HG03460 (cell line): ENCODE data around the gene NEURL1B.

Experiments used
- ATAC-seq: cut with Tn5 transposase; IDR thresholded peaks from one replicate; pipeline ENCODE4 v1.9.1; 2021; ENCODE audit not compliant: unreplicated experiment

NEURL1B gene

GRCh38 chr5:172728481-172729241, 87.6 kb downstream of the NEURL1B start:
- no peak for ATAC-seq

DNA sequence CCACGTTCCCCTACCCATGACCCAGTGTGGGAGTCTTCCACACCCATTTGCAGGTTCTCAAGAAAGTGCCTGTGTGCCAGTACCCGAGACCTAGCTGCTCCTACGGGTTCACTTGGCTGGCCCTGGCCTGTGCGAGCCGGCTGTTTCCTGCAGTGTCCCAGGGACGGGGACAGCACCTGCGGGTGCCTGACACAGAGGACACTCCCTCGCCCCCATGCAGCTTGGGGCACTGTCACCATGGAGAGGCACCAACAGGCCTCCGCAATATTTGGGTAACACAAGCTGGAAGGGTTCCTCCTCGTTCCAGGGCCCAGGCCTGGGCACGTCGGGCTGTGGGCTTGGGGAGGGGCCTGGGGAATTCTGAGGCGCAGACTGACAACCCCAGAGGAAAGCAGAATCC, 88.5 kb downstream of the NEURL1B start:
- no peak for ATAC-seq

- no peak for ATAC-seq
Measured at GRCh38 chr5:172730222-172730621, 89.2 kb downstream of the NEURL1B start.

DNA sequence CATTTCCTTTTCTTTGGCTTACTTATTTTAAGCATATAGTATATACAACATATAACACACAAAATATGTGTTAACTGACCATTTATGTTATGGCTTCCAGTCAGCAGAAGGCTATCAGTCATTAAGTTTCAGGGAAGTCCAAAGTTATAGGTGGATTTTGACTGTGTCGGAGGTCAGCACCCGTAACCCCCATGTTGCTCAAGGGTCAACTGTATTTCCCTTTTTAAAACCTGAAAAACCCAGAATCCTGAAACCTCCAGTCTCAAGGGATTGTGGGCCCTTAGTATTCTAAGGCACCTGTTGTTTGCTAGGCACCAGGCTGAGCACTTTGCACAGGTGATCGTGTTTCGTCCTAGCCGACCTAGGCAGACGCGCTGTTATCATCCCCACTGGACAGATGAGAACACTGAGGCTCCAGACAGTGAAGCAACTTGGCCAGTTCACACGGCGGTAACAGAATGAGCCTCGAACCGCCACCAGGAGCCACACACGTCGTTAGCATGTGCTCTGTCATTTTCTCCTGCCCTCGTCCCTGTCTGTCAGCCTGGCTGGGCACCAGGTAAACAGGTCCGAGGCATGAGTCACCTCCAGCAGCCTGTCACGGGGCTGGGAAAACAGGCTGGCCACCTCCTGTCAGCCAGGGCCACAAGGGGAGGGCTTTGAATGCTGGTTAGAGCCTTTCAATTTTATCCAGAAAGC, 90.1 kb downstream of the NEURL1B start:
- no peak for ATAC-seq

GRCh38 chr5:172731680-172732074, 90.6 kb downstream of the NEURL1B start:
- ATAC-seq = no peak

GRCh38 chr5:172732201-172732865, 91.3 kb downstream of the NEURL1B start:
- no peak for ATAC-seq

DNA sequence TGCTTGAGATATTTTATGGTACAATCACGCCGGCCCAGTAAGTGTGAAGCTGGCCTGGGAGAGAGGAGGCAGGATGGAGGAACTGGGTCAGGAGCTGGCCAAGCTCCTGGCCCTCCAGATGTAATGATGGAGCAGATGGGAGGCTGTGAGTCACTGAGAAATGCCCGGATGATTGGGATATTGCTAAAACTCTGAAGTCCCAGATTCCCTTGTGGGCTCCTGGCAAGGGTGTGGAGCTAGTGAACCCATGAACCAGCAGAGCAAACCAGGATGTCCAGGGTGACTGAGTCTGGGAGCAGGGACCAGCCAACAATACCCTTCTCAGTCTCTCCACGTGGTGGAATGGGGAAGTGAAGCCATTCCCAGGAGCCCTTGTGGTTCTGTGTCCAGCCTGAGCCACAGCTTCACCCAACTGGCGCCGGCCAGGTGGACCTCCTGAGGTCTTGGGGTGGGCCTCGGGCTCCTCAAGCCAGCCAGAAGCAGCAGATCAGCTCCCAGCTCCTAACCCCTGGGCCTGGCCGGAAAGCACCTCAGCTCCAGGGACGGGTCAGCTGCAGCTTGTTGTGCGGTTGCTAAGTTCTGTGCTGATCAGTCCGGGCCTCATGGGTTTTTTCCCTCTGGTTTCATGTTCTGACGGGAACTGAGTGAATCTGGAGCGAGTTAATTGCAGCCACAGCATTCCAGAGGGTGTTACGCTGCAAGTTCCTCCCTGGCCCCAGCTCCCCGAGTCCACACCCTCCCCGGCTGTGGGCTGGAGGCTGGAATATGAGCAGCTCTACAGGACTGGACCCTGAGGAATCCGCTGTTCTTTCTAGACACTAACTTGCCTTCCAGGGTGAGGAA, 92.3 kb downstream of the NEURL1B start:
- ATAC-seq = no peak

GRCh38 chr5:172733974-172734346, 92.9 kb downstream of the NEURL1B start:
- no peak for ATAC-seq

DNA sequence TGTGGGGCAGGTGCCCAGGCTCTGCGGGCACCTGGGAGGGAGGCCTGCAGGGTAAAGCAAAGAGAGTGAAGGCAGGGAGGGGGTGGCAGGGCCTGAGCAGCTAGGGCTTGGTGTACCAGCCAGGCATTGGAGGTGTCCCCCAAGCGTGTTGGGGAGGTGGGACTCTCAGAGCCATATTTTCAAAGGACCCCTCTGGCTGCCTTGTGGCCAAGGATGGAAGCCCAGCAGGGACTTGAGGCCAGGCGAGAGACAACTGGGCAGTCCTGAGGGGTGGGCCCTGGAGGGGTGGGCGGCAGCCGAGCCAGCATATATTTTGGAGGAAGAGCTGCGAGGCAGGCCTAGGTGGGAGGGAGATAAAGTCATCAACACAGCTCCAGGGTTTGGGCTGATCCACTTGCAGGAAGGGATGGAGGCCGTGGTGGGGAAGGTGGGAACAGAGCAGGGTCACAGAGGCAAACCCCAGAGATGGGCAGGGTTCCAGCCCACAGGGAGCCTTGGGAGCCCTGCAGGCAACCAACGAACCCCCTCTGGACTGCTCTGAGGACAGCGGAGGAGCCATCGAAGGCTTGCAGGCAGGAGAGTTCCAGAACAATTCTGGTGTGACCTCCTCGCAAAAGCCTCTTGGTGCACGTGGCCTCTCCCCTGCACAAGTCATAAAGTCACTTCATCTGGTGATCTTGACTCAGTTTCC, 94.2 kb downstream of the NEURL1B start:
- ATAC-seq = no peak

DNA sequence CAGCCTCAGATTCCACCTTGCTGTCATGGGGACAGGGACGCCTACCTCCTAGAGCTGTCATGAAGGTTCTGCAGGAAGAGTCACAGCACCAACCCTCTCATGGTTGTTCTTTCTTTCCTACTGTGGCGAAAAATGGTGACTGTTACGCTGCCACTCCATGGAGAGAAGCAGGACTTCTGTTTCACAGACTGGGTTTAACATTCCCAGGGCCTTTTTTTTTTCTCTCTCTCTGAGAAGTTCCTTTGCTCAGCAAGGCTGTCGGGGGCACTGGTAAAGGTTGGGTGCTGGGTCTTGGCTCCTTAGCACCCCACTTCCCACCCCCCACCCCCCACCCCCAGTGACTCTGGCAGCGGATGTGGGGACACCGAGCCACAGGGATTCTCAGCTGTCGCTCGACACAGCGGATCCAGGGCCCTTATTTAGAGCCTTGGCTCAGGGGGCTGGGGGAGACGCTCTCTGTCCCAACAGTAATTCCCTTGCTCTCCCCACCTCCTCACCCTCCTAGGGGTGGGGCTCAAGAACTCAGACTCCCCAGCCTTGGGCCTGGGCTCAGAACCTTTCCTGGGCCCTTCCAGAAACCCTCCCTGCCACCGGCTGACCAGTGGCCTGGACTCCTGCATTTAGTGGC, 95.6 kb downstream of the NEURL1B start:
- ATAC-seq = no peak

- ATAC-seq = no peak
Measured at GRCh38 chr5:172739375-172739774, 98.3 kb downstream of the NEURL1B start.

DNA sequence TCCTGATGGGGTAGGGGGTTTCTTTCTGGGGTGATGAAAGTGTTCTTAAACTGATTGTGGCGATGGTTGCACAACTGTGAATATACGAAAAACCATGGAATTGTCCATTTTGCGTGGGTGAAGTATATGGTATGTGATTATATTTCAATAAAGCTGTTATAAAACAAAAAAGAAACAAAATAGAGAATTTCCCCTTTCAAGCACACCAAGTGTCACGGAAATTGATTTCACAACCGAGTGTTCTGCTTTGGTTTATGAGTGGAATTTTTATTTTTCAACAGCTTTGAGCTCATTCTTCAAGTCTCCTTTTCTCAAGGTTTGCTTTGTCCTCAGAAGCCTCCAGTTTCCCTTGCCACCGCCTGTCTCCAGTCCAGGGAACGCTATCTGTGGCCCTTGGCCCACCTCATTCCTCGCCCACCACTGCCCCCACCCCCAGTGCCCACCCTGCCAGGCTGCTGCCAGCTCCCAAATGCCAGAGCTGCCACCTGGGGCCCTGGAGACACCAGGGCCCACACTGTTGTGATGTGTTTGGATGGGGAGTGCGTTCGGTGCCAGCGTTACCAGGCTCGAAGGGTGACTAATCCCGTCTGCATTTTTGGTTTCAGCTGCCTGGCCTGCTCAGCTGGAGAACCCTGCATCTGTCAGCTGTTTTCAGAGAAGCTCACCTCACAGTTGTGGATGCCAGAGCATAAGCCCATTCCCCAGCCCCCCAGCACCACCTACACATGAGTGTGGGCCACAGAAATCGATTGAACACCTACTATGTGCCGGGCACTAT, 99.6 kb downstream of the NEURL1B start:
- ATAC-seq = no peak
